22Rv1 (cell line): ENCODE measurements around the gene CLMN.

Experiments used
- ZFX ChIP-seq: fragments of 450-650 bp; IDR thresholded peaks from 2 replicates; pipeline ENCODE4 v1.6.1; 2017; ENCODE audit warnings: antibody characterized with exemption, borderline replicate concordance
- TF ChIP-seq, protein P1 (sequence below): fragments of 450-650 bp; IDR thresholded peaks from 2 replicates; pipeline ENCODE4 v1.5.1; 2017; ENCODE audit warnings: mild to moderate bottlenecking

- TF ChIP-seq, protein P1, sequence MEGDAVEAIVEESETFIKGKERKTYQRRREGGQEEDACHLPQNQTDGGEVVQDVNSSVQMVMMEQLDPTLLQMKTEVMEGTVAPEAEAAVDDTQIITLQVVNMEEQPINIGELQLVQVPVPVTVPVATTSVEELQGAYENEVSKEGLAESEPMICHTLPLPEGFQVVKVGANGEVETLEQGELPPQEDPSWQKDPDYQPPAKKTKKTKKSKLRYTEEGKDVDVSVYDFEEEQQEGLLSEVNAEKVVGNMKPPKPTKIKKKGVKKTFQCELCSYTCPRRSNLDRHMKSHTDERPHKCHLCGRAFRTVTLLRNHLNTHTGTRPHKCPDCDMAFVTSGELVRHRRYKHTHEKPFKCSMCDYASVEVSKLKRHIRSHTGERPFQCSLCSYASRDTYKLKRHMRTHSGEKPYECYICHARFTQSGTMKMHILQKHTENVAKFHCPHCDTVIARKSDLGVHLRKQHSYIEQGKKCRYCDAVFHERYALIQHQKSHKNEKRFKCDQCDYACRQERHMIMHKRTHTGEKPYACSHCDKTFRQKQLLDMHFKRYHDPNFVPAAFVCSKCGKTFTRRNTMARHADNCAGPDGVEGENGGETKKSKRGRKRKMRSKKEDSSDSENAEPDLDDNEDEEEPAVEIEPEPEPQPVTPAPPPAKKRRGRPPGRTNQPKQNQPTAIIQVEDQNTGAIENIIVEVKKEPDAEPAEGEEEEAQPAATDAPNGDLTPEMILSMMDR = no peak
- no peak for TF ChIP-seq ZFX
Measured at GRCh38 chr14:95323361-95323760, 3.7 kb upstream of the CLMN start.
